GM10847 (cell line): ENCODE data around the gene CACNA2D3.

Experiments
- POLR2A ChIP-seq: IDR thresholded peaks from 2 replicates; pipeline ENCODE4 v1.6.1; 2011; ENCODE audit not compliant: insufficient read length; ENCODE audit errors: extremely low read depth

Gene CACNA2D3

DNA sequence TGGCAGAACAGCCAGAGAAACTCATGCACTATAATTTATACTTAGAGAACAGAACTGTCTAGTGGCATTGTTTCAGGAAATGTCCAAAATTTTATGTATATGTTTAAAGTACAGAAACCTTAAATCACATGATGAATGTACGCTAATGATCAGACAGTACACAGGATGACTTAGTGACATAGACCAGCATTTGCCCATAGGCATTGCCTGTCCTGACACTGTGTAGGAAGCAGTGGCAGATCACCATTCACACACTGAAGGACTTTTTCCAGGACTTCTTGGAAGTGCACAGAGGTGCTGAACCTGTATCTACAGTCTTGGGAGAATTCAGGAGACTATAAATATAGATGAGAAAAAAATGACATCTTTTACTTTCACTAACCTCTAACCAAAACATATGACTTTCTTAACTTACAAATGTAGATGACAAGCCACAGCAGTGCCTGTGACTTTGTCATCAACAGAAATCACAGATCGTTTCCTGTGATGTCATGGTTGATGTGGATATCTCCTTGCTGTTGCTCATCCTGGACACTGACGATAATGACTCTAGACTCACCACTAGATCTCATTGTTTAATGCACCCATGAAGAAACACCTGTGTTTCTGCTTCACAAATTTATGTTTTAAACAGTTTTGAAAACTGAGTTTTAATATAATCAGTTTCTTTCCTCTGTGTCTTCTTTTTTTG, 183.2 kb downstream of the CACNA2D3 start:
- no peak for TF ChIP-seq POLR2A

- TF ChIP-seq POLR2A: no peak
These were observed 185.3 kb downstream of the CACNA2D3 start for GRCh38 chr3:54307566-54308180.

DNA sequence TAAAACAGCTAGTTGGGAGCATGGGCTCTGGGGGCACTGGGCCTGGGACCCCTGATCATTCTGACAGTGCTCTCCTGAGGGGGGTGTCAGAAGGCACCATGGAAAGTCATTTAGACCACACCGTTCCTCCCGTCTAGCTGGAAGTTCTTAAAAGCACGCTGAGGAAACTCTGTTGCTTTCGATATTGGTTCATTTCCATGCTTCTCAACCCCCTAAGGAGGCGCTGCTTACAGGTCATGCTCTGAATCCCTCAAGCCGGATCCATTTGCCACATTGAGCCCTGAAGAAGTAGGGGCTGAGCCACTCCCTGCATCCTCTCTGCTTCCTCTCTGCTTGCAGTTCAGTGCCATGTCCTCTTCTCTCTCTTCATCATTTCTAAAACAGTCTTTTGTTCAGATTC, 187.2 kb downstream of the CACNA2D3 start:
- TF ChIP-seq POLR2A: no peak

DNA sequence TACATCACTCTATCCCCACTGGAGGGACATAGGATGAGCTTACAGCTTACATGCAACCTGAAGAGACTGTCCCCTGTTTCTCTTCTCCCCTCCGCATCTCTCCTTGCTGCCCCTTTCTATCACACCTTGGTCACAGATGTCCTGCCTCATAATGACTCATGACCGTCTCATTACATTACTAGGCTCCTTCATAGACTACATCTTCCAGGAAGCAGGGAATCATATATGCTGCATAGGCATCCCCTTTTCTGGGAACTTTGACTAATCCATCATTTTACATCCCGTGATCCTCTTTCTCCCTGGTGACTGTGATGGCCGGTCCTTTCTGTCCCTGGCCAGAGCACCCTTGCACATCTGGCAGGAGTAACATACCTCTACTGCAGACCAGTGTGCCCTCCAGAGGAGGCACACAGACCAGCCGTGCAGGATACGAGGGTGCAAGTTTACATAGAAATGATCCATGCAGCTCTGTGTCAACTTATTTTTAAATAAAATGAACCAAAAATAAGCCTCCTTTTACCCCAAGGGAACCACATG, 188.9 kb downstream of the CACNA2D3 start:
- no peak for TF ChIP-seq POLR2A

DNA sequence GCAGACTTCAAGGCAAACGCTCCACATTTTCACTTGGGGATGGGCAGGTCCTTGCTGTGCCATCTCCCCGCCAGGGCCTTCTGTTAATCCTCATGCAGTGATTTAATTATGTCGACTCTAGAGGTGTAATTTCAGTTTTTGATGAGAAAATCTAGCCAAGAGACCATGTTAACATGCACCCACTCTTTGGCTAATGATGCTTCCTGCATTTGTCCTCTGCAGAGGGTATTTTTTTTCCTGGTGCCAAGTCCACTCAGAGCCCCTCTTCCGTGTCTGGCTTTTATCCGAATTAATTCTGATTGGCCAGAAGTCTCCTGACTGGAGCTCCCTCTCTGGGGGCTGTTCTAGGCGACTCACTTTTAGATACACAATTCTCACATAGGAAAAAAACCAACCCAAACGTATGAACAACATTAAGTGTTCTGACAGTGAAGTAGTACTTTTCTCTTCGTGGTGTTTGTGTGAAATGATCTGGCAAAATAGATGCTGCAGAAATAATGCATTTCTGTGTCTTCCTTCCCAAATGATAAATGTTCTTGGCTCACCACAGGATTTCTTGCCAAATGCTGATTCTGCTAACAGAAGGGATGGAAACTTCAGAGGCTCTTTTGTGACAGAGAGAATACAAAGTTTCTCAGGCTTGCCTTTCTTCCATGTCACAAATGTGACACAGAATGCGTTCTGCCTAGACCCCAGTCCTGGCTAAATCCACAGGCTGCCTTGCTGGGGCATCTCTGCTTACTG, 190.0 kb downstream of the CACNA2D3 start:
- no peak for TF ChIP-seq POLR2A

- TF ChIP-seq POLR2A: no peak
These were observed 191.1 kb downstream of the CACNA2D3 start for GRCh38 chr3:54313418-54313817.

DNA sequence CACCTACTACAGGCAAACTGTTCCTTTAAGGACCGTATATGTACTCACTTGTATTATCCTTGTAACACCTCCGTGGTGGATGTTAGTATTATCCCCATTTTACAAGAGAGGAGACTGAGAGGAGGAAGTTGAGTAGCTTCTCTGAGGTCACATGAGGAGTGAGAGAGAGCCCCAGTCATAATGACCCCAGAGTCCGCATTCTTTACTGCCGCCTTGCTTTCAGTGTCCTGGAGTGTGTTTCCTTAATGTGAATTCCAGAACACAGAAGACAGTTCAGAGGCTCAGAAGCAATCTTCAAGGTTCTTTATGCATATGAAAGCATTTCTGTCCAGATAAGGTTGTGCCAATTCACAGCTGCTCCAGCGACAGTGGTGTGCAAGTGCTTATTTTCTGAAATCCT, 199.2 kb downstream of the CACNA2D3 start:
- TF ChIP-seq POLR2A: no peak

DNA sequence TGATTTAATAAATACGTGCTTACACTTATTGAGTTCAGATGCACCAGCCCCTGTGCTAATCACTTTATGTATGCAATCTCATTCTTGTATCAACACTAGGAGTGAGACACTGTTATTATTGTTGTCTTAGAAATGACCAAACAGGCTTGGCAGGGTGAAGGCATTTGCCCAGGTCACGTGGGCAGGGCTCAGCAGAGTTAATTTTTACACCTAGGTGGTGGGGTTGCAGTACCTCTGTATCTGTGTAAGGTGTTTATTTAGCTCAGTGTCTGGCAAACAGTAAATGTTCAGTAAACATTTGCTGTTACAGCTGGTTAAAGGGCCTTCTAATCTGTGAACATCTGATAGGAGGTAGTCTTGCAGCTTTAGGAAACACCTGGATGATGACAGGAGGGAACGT, 200.0 kb downstream of the CACNA2D3 start:
- no peak for TF ChIP-seq POLR2A

- TF ChIP-seq POLR2A: no peak
These were observed 201.8 kb downstream of the CACNA2D3 start for GRCh38 chr3:54324103-54324502.

DNA sequence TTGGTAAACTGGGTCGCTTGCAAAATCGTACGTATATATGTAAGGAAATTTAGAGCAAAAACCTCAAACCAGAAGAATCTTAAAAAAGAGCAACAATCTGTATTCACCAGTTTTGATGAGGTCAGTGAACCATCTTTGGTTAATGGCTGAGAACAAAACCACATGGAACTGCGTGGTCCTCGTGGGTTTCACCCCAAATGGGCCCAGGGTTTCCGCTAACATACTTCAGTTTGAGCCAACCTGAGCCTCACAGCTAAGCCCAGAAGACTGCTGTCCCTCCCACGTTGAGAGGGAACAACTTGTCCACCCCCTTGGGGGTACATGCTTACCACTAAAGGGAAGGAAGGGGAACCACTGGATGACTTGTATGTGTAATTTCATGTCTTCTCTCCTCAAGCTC, 204.6 kb downstream of the CACNA2D3 start:
- TF ChIP-seq POLR2A: no peak

GRCh38 chr3:54331341-54331740, 209.0 kb downstream of the CACNA2D3 start:
- no peak for TF ChIP-seq POLR2A

- TF ChIP-seq POLR2A: no peak
These were observed 215.5 kb downstream of the CACNA2D3 start for GRCh38 chr3:54337846-54338245.

DNA sequence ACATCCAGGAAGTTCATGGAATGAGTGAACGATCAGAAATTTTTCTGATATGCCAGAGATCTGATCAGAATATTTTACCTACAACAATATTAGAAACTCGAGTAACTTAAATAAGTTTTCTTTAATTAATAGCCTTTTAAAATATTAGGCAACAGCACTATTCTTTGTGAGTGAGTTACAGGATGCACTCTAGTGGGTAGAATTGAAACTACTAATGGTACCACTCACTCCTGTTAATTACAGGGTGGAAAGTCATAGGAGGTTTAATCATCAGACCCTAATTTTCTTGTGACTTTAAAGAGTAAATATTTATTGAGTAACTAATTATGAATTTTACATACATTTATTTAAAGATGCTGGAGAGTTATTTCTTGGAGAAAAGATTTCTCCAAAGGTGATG, 217.3 kb downstream of the CACNA2D3 start:
- TF ChIP-seq POLR2A: no peak

DNA sequence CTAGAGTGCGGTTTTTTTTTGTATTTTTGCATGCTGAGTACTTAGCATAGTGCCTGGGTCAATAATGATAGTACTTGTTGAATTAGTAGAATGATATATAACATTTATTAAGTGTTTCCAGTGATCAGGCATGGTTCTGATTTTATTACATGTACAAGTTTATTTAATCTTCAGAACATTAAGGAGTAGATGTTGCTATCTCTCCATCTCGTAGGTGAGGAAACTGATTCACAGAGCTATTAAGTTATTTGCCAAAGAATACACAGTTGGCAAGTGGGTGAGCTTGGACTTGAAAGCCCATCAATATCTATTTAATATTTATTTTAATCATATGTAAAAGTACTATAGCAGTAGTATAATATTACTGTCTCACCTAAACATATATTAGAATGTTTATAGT, 219.5 kb downstream of the CACNA2D3 start:
- TF ChIP-seq POLR2A: no peak

DNA sequence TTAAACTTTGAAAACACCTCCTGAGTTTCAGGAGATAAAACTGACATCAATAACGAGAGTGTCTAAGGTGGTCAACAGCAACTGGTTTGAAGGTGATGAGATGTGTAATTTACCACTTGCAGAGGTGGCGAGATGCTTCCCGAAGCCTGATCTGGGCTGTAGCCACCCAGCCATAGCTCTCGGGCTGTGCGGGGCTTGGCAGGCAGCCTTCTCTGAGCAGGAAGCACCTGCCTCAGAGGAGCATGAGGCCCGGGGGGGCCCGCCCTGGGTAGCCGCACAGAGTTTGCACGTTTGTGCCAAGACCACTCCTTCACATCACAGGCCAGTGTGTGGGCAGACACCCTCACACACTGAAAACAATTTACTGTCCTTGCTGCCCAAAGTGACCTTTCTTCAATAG, 220.3 kb downstream of the CACNA2D3 start:
- TF ChIP-seq POLR2A: no peak

GRCh38 chr3:54343495-54343894, 221.1 kb downstream of the CACNA2D3 start:
- TF ChIP-seq POLR2A: no peak
